ENCODE data around the gene MARCHF2.

GRCh38 chr19:8487137-8487851 is 74.2 kb downstream of the MARCHF2 start:
- TF ChIP-seq CTCF (IDR thresholded peaks at IDR 0.05) (no peak), POLR2AphosphoS5 (IDR thresholded peaks at IDR 0.05; ENCODE audit: low read depth, low read length) (no peak), FOXJ3 (CRISPR knock-in tag; IDR thresholded peaks at IDR 0.05) (no peak), YY1 (IDR thresholded peaks at IDR 0.05; ENCODE audit: low read depth) (no peak), USF2 (IDR thresholded peaks at IDR 0.05; ENCODE audit: borderline replicate concordance, low read depth, low read length) (no peak), TCF12 (IDR thresholded peaks at IDR 0.05) (no peak)
- TF ChIP-seq, protein P1, sequence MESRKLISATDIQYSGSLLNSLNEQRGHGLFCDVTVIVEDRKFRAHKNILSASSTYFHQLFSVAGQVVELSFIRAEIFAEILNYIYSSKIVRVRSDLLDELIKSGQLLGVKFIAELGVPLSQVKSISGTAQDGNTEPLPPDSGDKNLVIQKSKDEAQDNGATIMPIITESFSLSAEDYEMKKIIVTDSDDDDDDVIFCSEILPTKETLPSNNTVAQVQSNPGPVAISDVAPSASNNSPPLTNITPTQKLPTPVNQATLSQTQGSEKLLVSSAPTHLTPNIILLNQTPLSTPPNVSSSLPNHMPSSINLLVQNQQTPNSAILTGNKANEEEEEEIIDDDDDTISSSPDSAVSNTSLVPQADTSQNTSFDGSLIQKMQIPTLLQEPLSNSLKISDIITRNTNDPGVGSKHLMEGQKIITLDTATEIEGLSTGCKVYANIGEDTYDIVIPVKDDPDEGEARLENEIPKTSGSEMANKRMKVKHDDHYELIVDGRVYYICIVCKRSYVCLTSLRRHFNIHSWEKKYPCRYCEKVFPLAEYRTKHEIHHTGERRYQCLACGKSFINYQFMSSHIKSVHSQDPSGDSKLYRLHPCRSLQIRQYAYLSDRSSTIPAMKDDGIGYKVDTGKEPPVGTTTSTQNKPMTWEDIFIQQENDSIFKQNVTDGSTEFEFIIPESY (IDR thresholded peaks at IDR 0.05; ENCODE audit: borderline replicate concordance, low read depth), result no peak
